ENCODE data around the gene TBC1D1.

TBC1D1 gene

GRCh38 chr4:38115601-38116000, 224.7 kb downstream of the TBC1D1 start:
- in situ Hi-C loops (cut with MboI; ENCODE audit: low sequenced_read_pairs): no loop called here

GRCh38 chr4:38117591-38117990, 226.7 kb downstream of the TBC1D1 start:
- in situ Hi-C loops (cut with MboI; ENCODE audit: low sequenced_read_pairs): no loop called here

GRCh38 chr4:38119668-38120385, 228.9 kb downstream of the TBC1D1 start:
- in situ Hi-C loops (cut with MboI; ENCODE audit: low sequenced_read_pairs): no loop called here

- in situ Hi-C loops (cut with MboI; ENCODE audit: low sequenced_read_pairs): no loop called here
Measured at GRCh38 chr4:38120772-38121171, 229.9 kb downstream of the TBC1D1 start.

GRCh38 chr4:38122060-38122459, 231.2 kb downstream of the TBC1D1 start:
- in situ Hi-C loops (cut with MboI; ENCODE audit: low sequenced_read_pairs): no loop called here

- in situ Hi-C loops (cut with MboI; ENCODE audit: low sequenced_read_pairs): no loop called here
Measured at GRCh38 chr4:38123555-38123954, 232.7 kb downstream of the TBC1D1 start.

GRCh38 chr4:38124961-38125360, 234.1 kb downstream of the TBC1D1 start:
- in situ Hi-C loops (cut with MboI; ENCODE audit: low sequenced_read_pairs): no loop called here

GRCh38 chr4:38125816-38126215, 234.9 kb downstream of the TBC1D1 start:
- in situ Hi-C loops (cut with MboI; ENCODE audit: low sequenced_read_pairs): no loop called here

GRCh38 chr4:38128478-38129459, 237.9 kb downstream of the TBC1D1 start:
- in situ Hi-C loops (cut with MboI; ENCODE audit: low sequenced_read_pairs): no loop called here

GRCh38 chr4:38129460-38130227, 238.8 kb downstream of the TBC1D1 start:
- in situ Hi-C loops (cut with MboI; ENCODE audit: low sequenced_read_pairs): no loop called here

- in situ Hi-C loops (cut with MboI; ENCODE audit: low sequenced_read_pairs): no loop called here
Measured at GRCh38 chr4:38130884-38131283, 240.0 kb downstream of the TBC1D1 start.

GRCh38 chr4:38131371-38132091, 240.6 kb downstream of the TBC1D1 start:
- in situ Hi-C loops (cut with MboI; ENCODE audit: low sequenced_read_pairs): no loop called here

- in situ Hi-C loops (cut with MboI; ENCODE audit: low sequenced_read_pairs): no loop called here
Measured at GRCh38 chr4:38132107-38132673, 241.3 kb downstream of the TBC1D1 start.

GRCh38 chr4:38132843-38133662, 242.2 kb downstream of the TBC1D1 start:
- in situ Hi-C loops (cut with MboI; ENCODE audit: low sequenced_read_pairs): no loop called here

- in situ Hi-C loops (cut with MboI; ENCODE audit: low sequenced_read_pairs): no loop called here
Measured at GRCh38 chr4:38133711-38134480, 243.0 kb downstream of the TBC1D1 start.

GRCh38 chr4:38135201-38135600, 244.3 kb downstream of the TBC1D1 start:
- in situ Hi-C loops (cut with MboI; ENCODE audit: low sequenced_read_pairs): no loop called here

GRCh38 chr4:38136604-38137003, 245.7 kb downstream of the TBC1D1 start:
- in situ Hi-C loops (cut with MboI; ENCODE audit: low sequenced_read_pairs): no loop called here

- in situ Hi-C loops (cut with MboI; ENCODE audit: low sequenced_read_pairs): no loop called here
Measured at GRCh38 chr4:38137080-38137479, 246.2 kb downstream of the TBC1D1 start.

- in situ Hi-C loops (cut with MboI; ENCODE audit: low sequenced_read_pairs): no loop called here
Measured at GRCh38 chr4:38138363-38138762, 247.5 kb downstream of the TBC1D1 start.
